HEK293 (cell line): Measurements from ENCODE around the gene NPC2.

ENCODE experiments used
- CTCF ChIP-seq: fragments of 450-650 bp; formaldehyde crosslinking; IDR thresholded peaks from 2 replicates; pipeline ENCODE4 v1.5.1; 2016; ENCODE audit warnings: missing biosample characterization, missing genetic modification characterization
- YY1 ChIP-seq: fragments of 450-650 bp; formaldehyde crosslinking; IDR thresholded peaks from 2 replicates; pipeline ENCODE4 v1.5.1; 2018; ENCODE audit warnings: missing biosample characterization, missing genetic modification characterization
- ZBTB8A ChIP-seq: fragments of 450-650 bp; formaldehyde crosslinking; IDR thresholded peaks from 2 replicates; pipeline ENCODE4 v1.5.1; 2016; ENCODE audit warnings: missing biosample characterization, missing genetic modification characterization
- ZNF274 ChIP-seq, 2 experiments: fragments of 200-500 bp in 1 of 2; fragments of 450-650 bp in 1 of 2; sonication (Bioruptor generic) in 1 of 2; formaldehyde crosslinking in 1 of 2; IDR thresholded peaks; 2 replicates each; pipeline versions ENCODE4 v1.5.1 to v1.6.1; 2014 to 2016; ENCODE audit warnings: borderline replicate concordance in 1 of 2, inconsistent platforms in 1 of 2, low read length in 1 of 2, missing biosample characterization in 1 of 2, missing genetic modification characterization in 1 of 2
- ZNF350 ChIP-seq: fragments of 450-650 bp; formaldehyde crosslinking; IDR thresholded peaks from 2 replicates; pipeline ENCODE4 v1.5.0; 2017; ENCODE audit warnings: missing biosample characterization, mild to moderate bottlenecking, missing genetic modification characterization
- TF ChIP-seq, protein P1 (sequence below): fragments of 450-650 bp; formaldehyde crosslinking; IDR thresholded peaks from 2 replicates; pipeline ENCODE4 v1.5.1; 2016; ENCODE audit warnings: missing biosample characterization, missing genetic modification characterization, borderline replicate concordance

DNA sequence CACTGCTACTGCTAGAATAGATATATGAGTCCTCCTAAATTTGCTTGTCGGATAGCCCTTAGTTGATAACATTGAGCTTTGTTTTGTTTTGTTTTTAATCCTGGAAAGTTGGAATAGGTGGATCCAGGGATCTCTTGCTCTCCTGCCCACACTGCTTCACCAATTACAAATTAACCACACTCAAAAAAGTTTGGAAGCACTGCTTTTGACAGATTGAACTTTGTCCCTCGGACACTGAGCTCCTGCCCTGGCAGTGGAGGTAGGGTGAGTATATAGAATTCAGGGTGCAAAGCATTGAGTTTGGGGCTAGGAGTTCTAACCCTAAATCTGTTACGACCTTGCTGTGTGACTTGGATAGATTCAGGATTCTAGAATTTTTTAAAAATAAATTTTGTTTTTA lies 52.0 kb downstream of the NPC2 start:
- TF ChIP-seq, protein P1, sequence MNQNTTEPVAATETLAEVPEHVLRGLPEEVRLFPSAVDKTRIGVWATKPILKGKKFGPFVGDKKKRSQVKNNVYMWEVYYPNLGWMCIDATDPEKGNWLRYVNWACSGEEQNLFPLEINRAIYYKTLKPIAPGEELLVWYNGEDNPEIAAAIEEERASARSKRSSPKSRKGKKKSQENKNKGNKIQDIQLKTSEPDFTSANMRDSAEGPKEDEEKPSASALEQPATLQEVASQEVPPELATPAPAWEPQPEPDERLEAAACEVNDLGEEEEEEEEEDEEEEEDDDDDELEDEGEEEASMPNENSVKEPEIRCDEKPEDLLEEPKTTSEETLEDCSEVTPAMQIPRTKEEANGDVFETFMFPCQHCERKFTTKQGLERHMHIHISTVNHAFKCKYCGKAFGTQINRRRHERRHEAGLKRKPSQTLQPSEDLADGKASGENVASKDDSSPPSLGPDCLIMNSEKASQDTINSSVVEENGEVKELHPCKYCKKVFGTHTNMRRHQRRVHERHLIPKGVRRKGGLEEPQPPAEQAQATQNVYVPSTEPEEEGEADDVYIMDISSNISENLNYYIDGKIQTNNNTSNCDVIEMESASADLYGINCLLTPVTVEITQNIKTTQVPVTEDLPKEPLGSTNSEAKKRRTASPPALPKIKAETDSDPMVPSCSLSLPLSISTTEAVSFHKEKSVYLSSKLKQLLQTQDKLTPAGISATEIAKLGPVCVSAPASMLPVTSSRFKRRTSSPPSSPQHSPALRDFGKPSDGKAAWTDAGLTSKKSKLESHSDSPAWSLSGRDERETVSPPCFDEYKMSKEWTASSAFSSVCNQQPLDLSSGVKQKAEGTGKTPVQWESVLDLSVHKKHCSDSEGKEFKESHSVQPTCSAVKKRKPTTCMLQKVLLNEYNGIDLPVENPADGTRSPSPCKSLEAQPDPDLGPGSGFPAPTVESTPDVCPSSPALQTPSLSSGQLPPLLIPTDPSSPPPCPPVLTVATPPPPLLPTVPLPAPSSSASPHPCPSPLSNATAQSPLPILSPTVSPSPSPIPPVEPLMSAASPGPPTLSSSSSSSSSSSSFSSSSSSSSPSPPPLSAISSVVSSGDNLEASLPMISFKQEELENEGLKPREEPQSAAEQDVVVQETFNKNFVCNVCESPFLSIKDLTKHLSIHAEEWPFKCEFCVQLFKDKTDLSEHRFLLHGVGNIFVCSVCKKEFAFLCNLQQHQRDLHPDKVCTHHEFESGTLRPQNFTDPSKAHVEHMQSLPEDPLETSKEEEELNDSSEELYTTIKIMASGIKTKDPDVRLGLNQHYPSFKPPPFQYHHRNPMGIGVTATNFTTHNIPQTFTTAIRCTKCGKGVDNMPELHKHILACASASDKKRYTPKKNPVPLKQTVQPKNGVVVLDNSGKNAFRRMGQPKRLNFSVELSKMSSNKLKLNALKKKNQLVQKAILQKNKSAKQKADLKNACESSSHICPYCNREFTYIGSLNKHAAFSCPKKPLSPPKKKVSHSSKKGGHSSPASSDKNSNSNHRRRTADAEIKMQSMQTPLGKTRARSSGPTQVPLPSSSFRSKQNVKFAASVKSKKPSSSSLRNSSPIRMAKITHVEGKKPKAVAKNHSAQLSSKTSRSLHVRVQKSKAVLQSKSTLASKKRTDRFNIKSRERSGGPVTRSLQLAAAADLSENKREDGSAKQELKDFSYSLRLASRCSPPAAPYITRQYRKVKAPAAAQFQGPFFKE (tag by site-specific recombination) = no peak
- TF ChIP-seq ZBTB8A (tag by site-specific recombination) (no peak), CTCF (no peak), ZNF274 (IDR thresholded peaks at IDR 0.05; ENCODE audit: low read length) (no peak), ZNF274 (tag by site-specific recombination; IDR thresholded peaks at IDR 0.05; ENCODE audit: borderline replicate concordance) (no peak), ZNF350 (tag by site-specific recombination) (no peak), YY1 (no peak)
